HG03457 (cell line): Measurements from ENCODE around the gene UBE3B.

Source experiments
- ATAC-seq: cut with Tn5 transposase; IDR thresholded peaks from one replicate; pipeline ENCODE4 v1.9.1; 2021; ENCODE audit warnings: moderate number of reproducible peaks; ENCODE audit not compliant: unreplicated experiment

The UBE3B gene

GRCh38 chr12:109493938-109494337, 16.5 kb downstream of the UBE3B start:
- no peak for ATAC-seq

GRCh38 chr12:109494348-109494881, 17.0 kb downstream of the UBE3B start:
- no peak for ATAC-seq

DNA sequence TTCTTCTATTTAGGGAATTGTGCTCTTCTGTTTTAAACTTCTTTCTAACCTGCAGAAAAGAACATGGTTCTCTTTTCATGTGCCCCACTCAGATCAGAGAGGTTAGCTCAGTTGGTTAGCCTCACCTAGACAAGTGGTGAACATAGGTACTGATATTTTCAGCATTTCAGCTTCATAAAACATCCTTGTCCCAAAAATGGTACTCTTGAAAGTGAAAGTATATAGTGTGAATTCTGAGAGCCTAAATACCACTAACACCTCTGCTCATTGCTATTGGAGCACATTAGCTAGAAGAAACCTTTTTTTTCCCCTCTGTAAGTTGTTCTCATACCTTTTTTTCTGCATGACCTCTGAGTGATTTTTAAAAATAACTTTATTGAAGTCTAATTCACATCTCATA, 17.6 kb downstream of the UBE3B start:
- no peak for ATAC-seq

- ATAC-seq = no peak
These were observed 18.9 kb downstream of the UBE3B start for GRCh38 chr12:109496306-109496705.

DNA sequence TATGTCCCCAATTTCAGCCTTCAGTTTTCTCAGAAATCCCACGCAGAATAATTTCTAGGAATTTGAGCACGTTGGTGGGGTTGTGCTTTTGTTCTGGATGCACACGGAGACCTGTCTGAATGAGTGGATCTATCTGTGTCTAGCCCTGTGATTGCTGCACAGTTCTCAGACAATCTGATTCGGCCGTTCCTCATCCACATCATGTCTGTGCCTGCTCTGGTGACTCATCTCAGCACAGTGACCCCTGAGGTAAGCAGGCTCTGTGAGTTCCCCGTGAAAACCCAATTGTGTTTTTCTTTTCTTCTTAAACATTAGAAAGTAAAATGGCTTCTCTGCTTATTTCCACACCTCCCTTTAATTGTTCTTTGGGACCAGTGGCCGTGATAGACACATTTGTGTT, 20.2 kb downstream of the UBE3B start:
- ATAC-seq = no peak

DNA sequence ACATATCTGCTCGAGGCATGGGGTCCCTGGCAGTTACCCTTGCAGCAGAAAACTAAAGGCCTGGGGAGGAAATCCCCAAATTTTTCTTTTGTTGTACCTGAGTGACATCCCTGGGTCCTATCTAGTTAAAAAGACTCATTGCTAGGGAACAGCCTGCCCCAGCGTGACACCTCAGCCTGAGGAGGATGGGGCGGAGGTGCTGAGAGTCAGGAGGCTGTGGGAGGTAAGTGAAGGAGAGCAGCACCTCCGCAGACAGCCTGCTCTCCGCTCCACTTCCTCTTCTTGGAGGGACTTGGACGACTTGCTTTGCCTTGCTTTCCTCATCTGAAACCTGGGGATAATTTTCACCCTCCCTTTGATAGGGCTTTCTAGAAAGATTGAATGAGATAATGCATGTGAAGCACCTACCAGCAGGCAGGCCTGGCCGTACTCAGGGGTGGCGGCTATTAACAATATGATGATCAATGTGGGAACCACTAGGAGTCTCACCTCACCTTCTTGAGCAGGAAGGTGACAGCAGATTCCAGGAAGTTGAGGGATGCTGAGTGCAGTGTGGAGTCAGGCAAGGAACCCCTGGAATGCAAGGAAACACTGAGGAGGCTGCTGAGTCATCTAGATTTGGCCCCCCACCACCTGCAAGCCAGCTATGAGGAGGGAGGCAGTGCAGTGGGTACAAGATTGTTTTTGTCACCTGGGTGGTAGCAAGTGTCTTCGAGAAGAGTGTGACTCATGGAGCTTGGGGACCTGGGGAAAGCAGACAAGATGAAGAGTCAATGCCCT, 23.2 kb downstream of the UBE3B start:
- no peak for ATAC-seq

DNA sequence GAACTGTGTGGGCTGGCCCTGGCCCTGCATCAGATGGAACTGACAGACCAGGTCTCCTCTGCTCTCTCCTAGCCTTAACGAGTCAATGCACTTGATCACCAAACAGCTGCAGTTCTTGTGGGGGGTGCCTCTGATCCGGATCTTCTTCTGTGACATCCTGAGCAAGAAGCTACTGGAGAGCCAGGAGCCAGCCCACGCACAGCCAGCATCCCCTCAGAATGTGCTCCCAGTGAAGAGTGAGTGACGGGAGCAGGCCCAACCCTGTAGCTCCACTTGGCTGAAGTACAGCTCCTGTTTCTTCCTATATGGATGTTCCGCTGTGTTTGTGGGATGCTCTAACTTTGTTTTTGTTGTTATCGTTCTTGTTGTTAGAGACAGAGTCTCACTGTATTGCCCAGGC, 23.9 kb downstream of the UBE3B start:
- ATAC-seq = no peak

GRCh38 chr12:109502332-109502731, 24.9 kb downstream of the UBE3B start:
- no peak for ATAC-seq

DNA sequence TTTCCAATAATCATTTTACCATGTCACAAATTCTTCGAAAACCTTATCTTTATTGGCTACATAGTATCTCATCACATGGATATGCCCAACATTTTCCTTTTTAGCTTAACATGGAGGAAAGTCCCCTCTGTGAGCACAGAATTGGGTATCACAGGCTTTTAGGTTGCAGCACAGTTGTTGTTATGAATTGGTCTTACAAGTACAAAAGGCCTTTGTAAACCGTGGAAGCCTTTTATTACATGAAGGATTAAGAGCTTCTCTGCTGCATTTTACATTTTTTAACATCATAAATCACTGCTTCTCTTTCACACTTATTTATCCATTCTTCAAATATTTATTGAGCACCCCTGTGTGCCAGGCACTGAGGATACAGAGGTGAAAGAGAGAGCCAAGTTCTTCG, 26.2 kb downstream of the UBE3B start:
- no peak for ATAC-seq

DNA sequence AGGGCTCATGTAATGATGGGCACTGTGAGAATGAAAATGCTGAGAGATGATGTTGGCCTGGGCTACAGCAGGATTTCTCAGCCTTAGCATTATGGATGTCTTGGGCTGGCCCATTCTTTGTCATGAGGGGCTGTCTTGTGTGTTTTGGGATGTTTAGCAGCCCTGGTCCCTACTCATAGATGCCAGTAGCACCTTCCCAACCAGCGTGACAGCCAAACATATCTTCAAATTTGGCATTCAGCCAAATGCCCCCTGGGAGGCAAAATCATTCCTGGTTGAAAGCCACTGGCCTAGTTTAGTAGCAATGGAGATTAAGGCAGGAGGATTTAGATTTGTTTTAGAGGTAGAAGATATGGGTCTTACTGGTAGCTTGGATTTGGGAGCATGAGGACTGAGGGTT, 26.6 kb downstream of the UBE3B start:
- ATAC-seq = no peak

DNA sequence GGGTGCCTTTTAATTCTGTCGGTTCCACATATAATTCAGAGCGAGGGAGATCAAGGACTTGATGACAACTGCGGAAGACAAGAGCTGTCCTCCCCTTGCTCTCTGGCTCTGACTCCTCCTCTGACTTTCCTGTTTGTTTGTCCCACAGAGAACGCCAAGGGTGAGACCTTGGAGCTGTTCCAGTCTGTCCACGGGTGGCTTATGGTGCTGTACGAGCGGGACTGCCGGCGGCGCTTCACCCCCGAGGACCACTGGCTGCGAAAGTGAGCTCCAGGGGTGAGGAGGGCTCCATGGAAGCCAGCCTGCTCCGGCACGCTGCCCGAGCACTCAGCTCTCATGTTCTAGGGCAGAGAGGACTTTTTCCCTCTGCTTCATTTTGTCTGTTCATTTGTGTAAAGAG, 32.8 kb downstream of the UBE3B start:
- no peak for ATAC-seq

- ATAC-seq = no peak
These were observed 35.2 kb downstream of the UBE3B start for GRCh38 chr12:109512608-109513007.

DNA sequence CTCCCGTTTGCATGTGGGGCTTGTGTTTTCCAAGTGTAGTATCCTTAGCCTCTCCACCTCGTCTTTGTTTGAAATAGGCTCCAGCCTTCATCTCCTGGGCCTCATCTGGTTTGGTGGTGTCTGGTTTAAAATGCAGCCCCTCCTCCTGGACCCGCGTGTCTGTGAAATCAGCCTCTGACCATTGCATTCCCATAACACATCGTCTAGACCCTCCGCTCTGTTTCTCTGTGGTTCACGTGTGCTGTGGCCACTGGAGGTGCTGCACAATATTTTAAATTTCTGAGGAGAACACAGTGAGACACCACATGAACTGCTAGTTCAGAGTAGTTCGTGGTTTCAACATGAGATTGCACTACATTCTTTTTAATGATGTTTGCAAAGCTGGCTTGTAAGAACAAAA, 35.6 kb downstream of the UBE3B start:
- no peak for ATAC-seq

- ATAC-seq = no peak
These were observed 36.5 kb downstream of the UBE3B start for GRCh38 chr12:109513977-109514376.

DNA sequence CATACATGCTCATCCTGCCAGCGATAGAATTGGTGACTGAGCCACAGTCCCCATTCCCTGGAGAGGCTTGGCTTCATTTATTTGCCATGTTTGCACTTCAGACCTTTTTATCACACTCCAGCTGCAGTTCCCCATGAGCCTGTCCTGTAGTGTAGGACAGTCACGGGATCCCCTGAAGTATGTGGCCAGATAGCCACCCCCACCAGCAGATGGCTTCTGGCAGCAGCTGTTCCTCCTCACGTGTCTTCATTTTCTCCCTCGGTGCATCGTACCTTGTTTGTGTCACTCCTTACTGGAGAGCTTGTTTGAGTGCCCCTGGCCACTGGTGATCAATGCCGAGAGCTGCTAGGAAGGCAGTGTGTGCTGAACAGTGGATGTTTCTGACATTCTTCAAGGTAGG, 40.2 kb downstream of the UBE3B start:
- ATAC-seq = no peak

GRCh38 chr12:109518820-109519665, 41.6 kb downstream of the UBE3B start:
- no peak for ATAC-seq

GRCh38 chr12:109519787-109520186, 42.4 kb downstream of the UBE3B start:
- ATAC-seq = no peak

- ATAC-seq = no peak
These were observed 44.4 kb downstream of the UBE3B start for GRCh38 chr12:109521831-109522230.

DNA sequence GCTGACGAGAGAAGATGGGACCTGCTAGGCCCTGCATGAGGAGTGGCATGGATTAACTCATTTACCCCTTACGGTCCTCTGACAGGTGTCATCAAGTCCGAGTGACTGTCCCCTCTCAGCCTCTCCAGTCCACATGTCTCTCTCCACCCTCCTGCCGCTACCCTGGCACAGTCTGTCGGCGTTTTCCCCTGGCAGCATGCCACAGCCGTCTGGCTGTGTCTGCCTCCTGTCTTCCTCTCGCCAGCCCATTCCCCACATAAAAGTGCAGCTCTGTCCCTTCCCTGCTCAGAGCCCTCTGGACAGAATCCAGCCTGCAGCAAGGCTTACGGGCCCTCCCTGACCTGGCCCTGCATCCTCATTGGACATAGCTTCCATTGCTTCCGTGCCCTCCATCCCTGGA, 45.6 kb downstream of the UBE3B start:
- no peak for ATAC-seq

DNA sequence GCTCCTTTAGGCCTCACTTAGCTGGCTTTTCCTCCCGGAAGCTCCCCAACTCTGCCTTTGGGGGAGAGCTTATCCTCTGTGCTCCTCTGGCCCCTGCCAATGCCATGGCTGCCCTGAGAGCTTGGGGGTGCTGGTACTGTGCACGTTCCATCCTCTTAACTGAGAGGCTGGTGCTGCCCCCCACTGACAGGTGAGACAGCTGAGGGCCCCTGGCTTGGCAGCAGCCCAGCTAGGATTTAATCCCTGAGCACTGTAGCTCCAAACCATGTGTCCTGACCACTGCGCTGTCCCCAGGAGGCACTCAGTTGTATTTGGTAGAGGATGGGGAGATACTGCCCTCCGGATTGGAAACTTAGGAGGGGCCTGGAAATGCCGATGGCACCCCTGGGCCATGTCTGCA, 46.1 kb downstream of the UBE3B start:
- ATAC-seq = no peak

- no peak for ATAC-seq
These were observed 47.2 kb downstream of the UBE3B start for GRCh38 chr12:109524466-109525278.
